ENCODE measurements around the gene SLC12A8.

SLC12A8 gene

GRCh38 chr3:125175295-125176078, 37.1 kb downstream of the SLC12A8 start:
- DNase-seq (ENCODE audit: low spot score): no peak
- in situ Hi-C loops (cut with MboI; ENCODE audit: low sequenced_read_pairs, unreplicated experiment): no loop called here
- TF ChIP-seq CTCF (IDR thresholded peaks at IDR 0.05; ENCODE audit: borderline replicate concordance, control extremely low read depth, extremely low read depth, insufficient read depth, missing control alignments): no peak

DNA sequence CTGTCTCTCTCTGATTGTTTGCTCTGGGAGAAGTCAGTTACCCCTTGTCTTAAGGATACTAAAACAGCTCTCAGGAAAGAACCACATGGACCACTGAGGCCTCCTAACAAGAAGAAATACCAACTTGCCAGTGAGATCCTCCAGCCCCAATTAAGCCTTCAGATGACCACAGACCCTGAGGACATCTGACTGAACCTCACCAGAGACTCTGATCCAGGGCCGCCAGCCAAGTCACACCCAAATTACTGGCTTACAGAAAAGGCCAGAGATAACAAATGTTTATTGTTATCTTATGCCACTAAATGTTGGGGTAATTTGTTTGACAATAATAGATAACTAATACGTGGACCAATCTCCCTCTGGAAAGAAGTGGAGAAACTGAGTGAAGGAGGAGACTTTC, 40.2 kb downstream of the SLC12A8 start:
- in situ Hi-C loops (cut with MboI; ENCODE audit: low sequenced_read_pairs, unreplicated experiment): no loop called here
- TF ChIP-seq CTCF (IDR thresholded peaks at IDR 0.05; ENCODE audit: borderline replicate concordance, control extremely low read depth, extremely low read depth, insufficient read depth, missing control alignments): no peak
- DNase-seq (ENCODE audit: low spot score): no peak

DNA sequence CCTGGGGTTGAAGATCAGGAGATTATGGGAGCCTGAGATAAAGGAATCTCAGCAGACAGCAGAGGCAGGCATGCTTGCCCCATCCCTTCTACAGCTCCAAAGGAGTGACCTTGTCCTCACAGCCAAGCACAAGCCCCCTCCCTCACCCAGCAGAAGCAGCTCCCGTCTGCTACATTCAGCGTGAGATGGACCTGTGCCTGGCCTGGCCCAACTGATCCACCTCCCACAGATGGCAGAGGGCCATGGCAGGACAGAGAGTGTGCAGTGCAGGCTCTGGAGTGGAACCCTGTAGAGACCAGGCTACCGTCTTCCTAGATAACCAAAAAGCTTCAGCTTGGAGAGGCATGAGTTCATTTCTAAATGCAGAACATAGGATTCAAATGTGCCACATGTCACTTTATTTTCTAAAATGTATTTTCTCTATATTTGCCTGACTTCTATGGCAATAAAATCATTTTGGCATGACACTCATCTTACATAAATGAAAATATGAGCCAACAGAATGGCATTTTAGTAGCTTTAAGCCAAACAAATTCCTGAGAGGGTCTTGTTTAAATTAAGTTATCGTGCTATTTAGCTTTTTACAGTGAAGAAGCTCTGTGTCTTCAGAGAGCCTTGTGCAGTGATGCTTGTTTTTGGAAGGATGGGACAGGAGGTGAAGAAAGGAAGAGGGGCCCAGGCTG, 43.7 kb downstream of the SLC12A8 start:
- DNase-seq (ENCODE audit: low spot score): no peak

DNA sequence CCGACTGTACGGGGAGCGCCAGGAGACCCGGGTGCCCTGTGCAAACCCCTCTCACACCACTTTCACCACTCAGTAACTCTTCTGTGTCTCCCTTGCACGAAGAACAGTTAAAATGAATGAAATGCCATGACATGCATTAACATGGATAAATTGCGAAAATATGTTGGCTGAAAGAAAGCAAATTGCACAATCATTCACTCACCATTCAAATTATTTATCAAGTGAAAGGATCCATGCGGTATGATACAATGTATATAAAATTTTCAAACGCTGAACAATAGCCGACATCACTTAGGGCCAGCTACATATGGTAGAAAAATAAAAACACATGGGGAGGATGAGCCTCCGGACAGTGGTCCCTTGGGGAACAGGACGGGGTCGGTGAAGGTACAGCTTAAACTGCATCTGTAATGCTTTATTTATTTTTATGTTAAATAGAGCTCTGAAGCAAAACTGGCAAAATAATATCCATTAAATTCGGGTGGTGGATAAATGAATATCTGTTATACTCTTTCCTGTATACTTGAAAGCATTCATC, 45.9 kb downstream of the SLC12A8 start:
- no peak for TF ChIP-seq CTCF (IDR thresholded peaks at IDR 0.05; ENCODE audit: borderline replicate concordance, control extremely low read depth, extremely low read depth, insufficient read depth, missing control alignments)
- in situ Hi-C loops (cut with MboI; ENCODE audit: low sequenced_read_pairs, unreplicated experiment): no loop called here
- DNase-seq (ENCODE audit: low spot score): no peak

More for the DNA sequence above, 43.7 kb downstream of the SLC12A8 start:
- TF ChIP-seq CTCF (IDR thresholded peaks at IDR 0.05; ENCODE audit: borderline replicate concordance, control extremely low read depth, extremely low read depth, insufficient read depth, missing control alignments): no peak
- in situ Hi-C loops (cut with MboI; ENCODE audit: low sequenced_read_pairs, unreplicated experiment): no loop called here

- TF ChIP-seq CTCF (IDR thresholded peaks at IDR 0.05; ENCODE audit: borderline replicate concordance, control extremely low read depth, extremely low read depth, insufficient read depth, missing control alignments): no peak
- in situ Hi-C loops (cut with MboI; ENCODE audit: low sequenced_read_pairs, unreplicated experiment): no loop called here
- DNase-seq (ENCODE audit: low spot score): no peak
Measured at GRCh38 chr3:125165948-125166553, 46.5 kb downstream of the SLC12A8 start.

DNA sequence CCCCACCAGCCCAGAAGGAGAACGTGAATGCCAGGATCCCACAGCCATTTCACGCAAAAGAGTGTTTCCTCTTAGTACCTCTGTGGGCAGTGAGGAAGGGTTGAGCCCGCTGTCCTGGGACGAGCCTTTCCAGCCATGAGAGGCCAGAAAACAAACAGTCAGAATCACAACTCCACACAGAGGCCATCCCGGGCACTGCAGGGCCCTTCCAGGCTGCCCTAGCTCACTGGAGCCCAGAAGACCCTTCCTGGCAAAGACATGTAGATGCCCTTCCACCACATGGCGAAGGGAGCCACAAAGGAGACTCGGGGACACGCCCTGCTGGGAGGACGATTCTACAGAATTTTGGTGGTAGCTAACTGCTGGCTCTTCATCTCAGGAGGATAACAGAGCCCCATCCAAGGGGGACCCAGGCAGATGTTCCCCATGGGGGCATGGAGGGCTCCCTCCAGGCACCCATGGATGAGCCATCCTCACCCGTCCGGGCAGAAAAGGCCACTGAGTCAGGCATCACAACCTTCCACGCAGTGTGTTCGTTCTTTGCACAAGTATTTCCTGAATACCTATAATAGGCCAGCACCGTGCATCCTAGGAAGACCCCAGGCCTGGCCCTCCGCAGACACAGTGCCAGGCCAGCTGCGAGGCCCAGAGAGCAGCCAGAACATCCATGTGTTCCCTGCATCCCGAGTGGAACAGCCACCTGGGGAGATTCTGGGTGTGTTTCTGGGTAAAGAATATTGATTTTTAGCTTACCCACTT, 47.2 kb downstream of the SLC12A8 start:
- peak; percentile 51 for TF ChIP-seq CTCF (IDR thresholded peaks at IDR 0.05; ENCODE audit: borderline replicate concordance, control extremely low read depth, extremely low read depth, insufficient read depth, missing control alignments)
- DNase-seq (ENCODE audit: low spot score): peak; percentile 58
- in situ Hi-C loops (cut with MboI; ENCODE audit: low sequenced_read_pairs, unreplicated experiment): no loop called here
